GM12864 (cell line): ENCODE measurements around the gene SORBS1.

ENCODE experiments used
- DNase-seq: peaks from one replicate; pipeline ENCODE4 v3.0.0-alpha.2; 2011; ENCODE audit warnings: low read depth
- H3K4me3 ChIP-seq: 2 replicates; pipeline ENCODE4 v1.5.1; 2011; ENCODE audit warnings: mild to moderate bottlenecking, low read depth, low read length, control low read depth
- CTCF ChIP-seq: IDR thresholded peaks from 2 replicates; pipeline ENCODE4 v1.5.1; 2011; ENCODE audit warnings: low read depth, mild to moderate bottlenecking, moderate library complexity, low read length, control low read depth, inconsistent platforms; ENCODE audit errors: missing control alignments

The SORBS1 gene

DNA sequence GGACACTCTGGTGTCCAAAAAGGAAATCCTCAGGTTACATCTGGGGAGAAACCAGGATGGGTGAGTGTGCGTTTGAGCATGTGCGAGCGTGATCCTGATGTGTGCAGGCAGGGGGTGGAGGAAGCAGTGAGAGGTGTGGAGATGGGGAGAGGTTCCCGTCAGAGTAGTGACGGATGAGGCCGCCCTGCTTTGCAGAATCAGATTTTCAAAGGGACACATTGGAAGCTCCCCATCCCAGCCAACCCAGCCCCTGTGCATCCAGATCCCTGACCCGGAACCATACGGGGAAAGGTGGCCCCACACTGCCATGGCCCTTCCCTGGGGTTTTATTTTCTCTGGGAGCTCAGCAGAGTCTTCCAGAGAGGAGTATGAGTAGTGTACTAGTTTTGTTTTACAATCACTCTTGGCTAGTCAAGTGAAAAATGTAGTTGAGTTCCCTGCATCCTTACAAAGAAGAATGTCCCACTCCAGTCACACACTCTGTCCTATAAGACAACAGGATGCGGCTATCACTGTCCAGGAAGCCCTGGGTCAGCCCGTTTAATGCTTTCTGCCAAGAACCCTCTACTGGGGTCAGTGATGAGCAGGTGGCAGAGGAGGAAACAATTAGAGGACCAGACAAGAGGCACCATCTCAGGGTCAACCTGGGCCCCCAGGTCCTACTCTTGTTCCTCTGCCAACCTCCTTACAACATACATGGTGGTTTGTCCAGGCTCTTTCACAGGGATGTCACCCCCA lies 223.6 kb downstream of the SORBS1 start:
- TF ChIP-seq CTCF = no peak
- DNase-seq = no peak
- no peak overlapping the region for H3K4me3 ChIP-seq

- DNase-seq = no peak
- no peak for TF ChIP-seq CTCF
These were observed 224.5 kb downstream of the SORBS1 start for GRCh38 chr10:95336702-95337101.

DNA sequence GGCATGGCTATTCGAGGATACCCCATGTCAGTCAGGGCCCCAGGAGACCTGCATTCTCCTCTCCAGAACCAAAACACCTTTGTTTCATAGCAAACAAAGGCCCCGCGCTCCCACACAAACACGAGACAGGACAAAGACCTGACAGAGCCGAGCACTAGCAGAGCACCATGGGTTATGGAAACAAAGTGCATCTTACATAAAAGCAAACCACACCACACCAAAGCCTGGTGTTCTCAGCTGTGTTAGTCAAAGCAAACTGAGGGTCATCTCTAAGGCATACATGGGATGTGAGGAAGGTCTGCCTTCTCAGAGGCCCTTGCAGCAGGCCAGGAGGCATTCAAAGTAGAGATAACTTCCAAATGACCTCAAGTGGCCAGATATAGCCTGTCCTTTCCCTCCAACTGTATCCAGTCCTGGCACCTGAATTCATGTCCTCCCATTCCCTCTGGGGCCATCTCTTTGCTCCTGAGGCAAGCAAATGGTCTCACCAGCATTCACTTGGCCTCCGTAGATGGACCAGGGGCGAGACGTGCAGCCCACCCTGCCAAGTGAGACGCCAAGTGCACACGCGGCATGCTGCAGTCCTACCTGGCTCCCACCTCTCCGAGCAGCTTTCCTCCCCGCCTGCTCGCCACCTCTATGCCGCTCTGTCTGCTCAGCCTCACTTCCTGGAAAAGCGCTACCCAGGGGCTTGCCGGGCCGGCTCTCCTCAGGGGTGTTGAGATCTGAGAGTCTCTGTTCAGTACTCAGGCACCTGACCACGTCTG lies 225.1 kb downstream of the SORBS1 start:
- H3K4me3 ChIP-seq = no peak overlapping the region
- TF ChIP-seq CTCF = no peak
- DNase-seq = no peak

More at GRCh38 chr10:95336702-95337101, 224.5 kb downstream of the SORBS1 start:
- no peak overlapping the region for H3K4me3 ChIP-seq

GRCh38 chr10:95334805-95335144 lies 226.4 kb downstream of the SORBS1 start:
- no peak for DNase-seq
- TF ChIP-seq CTCF = no peak
- no peak overlapping the region for H3K4me3 ChIP-seq

DNA sequence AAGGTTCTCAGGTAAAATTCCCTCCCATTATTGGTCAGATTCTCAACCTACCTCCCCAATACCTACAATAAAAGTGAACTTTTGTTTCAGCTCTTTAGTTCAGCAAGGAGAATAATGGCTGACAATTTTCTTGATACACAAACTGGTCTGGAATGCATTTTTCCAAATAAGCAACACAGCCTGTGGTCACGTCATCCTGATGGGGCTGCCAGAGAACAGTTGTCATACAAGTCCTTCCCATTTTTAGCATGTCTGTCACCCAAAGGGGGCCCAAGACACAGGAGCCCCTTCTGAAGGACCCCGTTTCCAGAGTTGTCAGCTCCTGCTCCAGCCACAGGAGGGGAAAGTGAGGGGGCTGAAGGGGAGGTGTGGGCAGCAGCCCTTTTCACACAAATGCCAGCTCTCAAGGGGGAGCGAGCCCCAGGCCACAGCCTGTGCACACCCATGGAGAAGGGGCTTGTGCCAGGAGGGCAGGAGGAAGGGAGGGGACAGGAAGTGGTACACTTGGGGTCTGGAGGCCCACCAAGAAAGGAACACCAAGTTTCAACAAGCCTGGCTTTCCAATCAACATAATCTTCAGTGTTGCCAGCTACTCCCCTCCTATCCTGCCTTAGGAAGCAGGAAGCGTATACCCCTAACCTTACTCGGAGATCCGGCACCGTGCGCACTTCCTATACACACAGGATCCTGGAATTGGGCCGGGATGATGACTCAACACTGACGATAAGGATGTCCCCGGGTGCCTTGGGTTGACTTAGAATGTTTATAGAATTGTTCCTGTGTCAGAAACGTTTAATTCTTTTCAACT lies 227.0 kb downstream of the SORBS1 start:
- H3K4me3 ChIP-seq = no peak overlapping the region
- DNase-seq = no peak
- no peak for TF ChIP-seq CTCF

GRCh38 chr10:95332666-95333249 lies 228.4 kb downstream of the SORBS1 start:
- TF ChIP-seq CTCF = no peak
- DNase-seq = no peak
- no peak overlapping the region for H3K4me3 ChIP-seq
